Measurements from ENCODE around the gene MT1A. TPM values are rescaled to one million over a fixed set of nuclear protein-coding genes. Genes with fewer than 3 reads are reported as not detected.

Gene MT1A
- total RNA-seq, 4 donors from 2014 or later, result 3.7 to 23.3 (median 11.2) TPM

GRCh38 chr16:56629531-56629930, 8.9 kb upstream of the MT1A start:
- TF ChIP-seq CTCF (IDR thresholded peaks at IDR 0.05) (no peak), POLR2A (IDR thresholded peaks at IDR 0.05) (no peak)
- intact Hi-C loops (cut with DNase I; ENCODE audit: low total_unique reads), result no loop called here
- 79% methylated on average over 3 of the region's 3 CpGs for WGBS, 2 donors
- H3K4me3 ChIP-seq (ENCODE audit: low read depth, poor library complexity, severe bottlenecking), result no peak overlapping the region
- no peak for DNase-seq (ENCODE audit: low spot score in 2 of 2)

GRCh38 chr16:56630134-56630533, 8.3 kb upstream of the MT1A start:
- 78 to 79% methylated on average over 3 of the region's 3 CpGs for WGBS, 2 donors
- intact Hi-C loops (cut with DNase I; ENCODE audit: low total_unique reads), result no loop called here
- DNase-seq (ENCODE audit: low spot score in 2 of 2), result no peak
- TF ChIP-seq POLR2A (IDR thresholded peaks at IDR 0.05) (no peak), CTCF (IDR thresholded peaks at IDR 0.05) (no peak)
- no peak overlapping the region for H3K4me3 ChIP-seq (ENCODE audit: low read depth, poor library complexity, severe bottlenecking)

- intact Hi-C loops (cut with DNase I; ENCODE audit: low total_unique reads), result no loop called here
- no peak for TF ChIP-seq POLR2A (IDR thresholded peaks at IDR 0.05)
- no peak for TF ChIP-seq CTCF (IDR thresholded peaks at IDR 0.05)
- 88 to 93% methylated on average over 10 of the region's 10 CpGs for WGBS, 2 donors
- H3K4me3 ChIP-seq (ENCODE audit: low read depth, poor library complexity, severe bottlenecking), result no peak overlapping the region
- no peak for DNase-seq (ENCODE audit: low spot score in 2 of 2)
Measured at GRCh38 chr16:56631197-56631596, 7.3 kb upstream of the MT1A start.

GRCh38 chr16:56631832-56632155, 6.7 kb upstream of the MT1A start:
- 46 to 47% methylated on average over 14 of the region's 14 CpGs for WGBS, 2 donors
- TF ChIP-seq CTCF (IDR thresholded peaks at IDR 0.05), result no peak
- TF ChIP-seq POLR2A (IDR thresholded peaks at IDR 0.05), result no peak
- no peak for DNase-seq (ENCODE audit: low spot score in 2 of 2)
- peak overlapping the region; percentile 21 for H3K4me3 ChIP-seq (ENCODE audit: low read depth, poor library complexity, severe bottlenecking)
- intact Hi-C loops (cut with DNase I; ENCODE audit: low total_unique reads), result no loop called here

- intact Hi-C loops (cut with DNase I; ENCODE audit: low total_unique reads), result no loop called here
- peak within 1 kb of the TSS; percentile 21 for H3K4me3 ChIP-seq (ENCODE audit: low read depth, poor library complexity, severe bottlenecking)
- TF ChIP-seq CTCF (IDR thresholded peaks at IDR 0.05) (no peak), POLR2A (IDR thresholded peaks at IDR 0.05) (no peak)
- DNase-seq (ENCODE audit: low spot score in 2 of 2), result peak; percentile 46 to 95
- 5 to 7% methylated on average over 26 to 50 of the region's 61 CpGs for WGBS, 2 donors
Measured at GRCh38 chr16:56632156-56632847, 6.2 kb upstream of the MT1A start, which contains the start of gene MT1M. TSS of gene MT1M (plus strand) at chr16:56632659. CDS start at chr16:56632732, 73 bp downstream.

- intact Hi-C loops (cut with DNase I; ENCODE audit: low total_unique reads), result no loop called here
- DNase-seq (ENCODE audit: low spot score in 2 of 2), result no peak
Measured at GRCh38 chr16:56632848-56633365, 5.6 kb upstream of the MT1A start.

More at GRCh38 chr16:56632848-56633365, 5.6 kb upstream of the MT1A start:
- 26 to 39% methylated on average over 6 of the region's 6 CpGs for WGBS, 2 donors
- TF ChIP-seq CTCF (IDR thresholded peaks at IDR 0.05), result no peak
- TF ChIP-seq POLR2A (IDR thresholded peaks at IDR 0.05), result no peak
- peak overlapping the region; percentile 21 for H3K4me3 ChIP-seq (ENCODE audit: low read depth, poor library complexity, severe bottlenecking)
